ENCODE measurements around the gene DRICH1.
"Not testable (repeated sequence)": the region's sequence is repeated elsewhere in the genome, so short reads cannot be mapped to it uniquely, and the experiment has no call there.

DRICH1 gene

GRCh38 chr22:23569291-23569690, 62.8 kb downstream of the DRICH1 start:
- DNase-seq (ENCODE audit: low read depth in 2 of 2) = no peak

GRCh38 chr22:23566705-23567475, 65.2 kb downstream of the DRICH1 start:
- no peak for DNase-seq (ENCODE audit: low read depth in 2 of 2)

- no peak for DNase-seq (ENCODE audit: low read depth in 2 of 2)
Measured at GRCh38 chr22:23565915-23566704, 66.0 kb downstream of the DRICH1 start.

- no peak for DNase-seq (ENCODE audit: low read depth in 2 of 2)
Measured at GRCh38 chr22:23565305-23565914, 66.7 kb downstream of the DRICH1 start.

DNA sequence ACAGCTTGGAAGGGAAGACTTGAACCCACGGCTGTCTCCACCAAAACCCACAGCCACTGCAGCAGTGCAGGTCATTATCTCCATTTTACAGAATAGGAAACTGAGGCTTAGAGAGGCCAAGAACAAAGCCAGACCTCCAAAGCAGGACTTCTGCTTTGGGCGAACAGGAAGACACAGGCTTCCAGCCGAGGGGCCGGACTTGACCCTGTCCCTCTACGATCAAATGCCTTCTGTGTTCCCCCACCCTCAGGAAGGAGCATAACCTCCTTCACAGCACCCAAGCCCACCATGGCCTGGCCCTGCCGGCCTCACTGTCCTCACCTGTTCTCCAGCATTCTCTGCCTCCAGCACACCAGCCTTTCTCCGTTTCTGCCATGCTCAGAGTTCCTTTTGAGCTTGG, 67.8 kb downstream of the DRICH1 start:
- no peak for DNase-seq (ENCODE audit: low read depth in 2 of 2)

DNA sequence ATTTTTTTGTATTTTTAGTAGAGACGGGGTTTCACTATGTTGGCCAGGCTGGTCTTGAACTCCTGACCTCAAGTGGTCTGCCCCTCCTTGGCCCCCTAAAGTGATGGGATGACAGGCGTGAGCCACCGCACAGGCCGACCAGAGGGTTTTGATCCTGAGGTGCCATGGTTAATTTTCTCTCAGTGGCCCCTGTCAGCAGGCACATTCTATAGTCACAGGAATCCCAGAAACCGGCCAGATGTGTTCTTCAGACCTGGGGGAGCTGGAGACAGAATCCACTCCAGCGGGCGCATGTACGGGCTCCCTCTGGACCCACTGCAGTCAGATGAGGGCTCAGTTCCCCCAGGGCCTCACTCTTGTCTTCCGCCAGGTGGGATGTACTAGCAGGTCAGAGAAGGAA, 69.0 kb downstream of the DRICH1 start:
- DNase-seq (ENCODE audit: low read depth in 2 of 2) = no peak

- no peak for DNase-seq (ENCODE audit: low read depth in 2 of 2)
Measured at GRCh38 chr22:23562186-23562585, 69.9 kb downstream of the DRICH1 start.

DNA sequence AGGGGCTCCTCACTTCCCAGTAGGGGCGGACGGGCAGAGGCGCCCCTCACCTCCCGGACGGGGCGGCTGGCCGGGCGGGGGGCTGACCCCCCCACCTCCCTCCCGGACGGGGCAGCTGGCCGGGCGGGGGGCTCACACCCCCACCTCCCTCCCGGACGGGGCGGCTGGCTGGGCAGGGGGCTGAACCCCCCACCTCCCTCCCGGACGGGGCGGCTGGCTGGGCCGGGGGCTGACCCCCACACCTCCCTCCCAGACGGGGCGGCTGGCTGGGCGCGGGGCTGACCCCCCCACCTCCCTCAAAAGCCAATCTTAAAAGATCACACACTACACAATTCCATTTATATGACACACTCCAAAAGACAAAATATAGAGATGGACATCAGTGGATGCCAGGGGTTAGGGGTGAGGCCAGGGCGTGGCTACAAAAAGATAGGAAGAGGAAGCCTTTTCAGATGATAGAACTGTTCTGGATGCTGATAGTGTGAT, 71.1 kb downstream of the DRICH1 start:
- not testable (repeated sequence) for DNase-seq (ENCODE audit: low read depth in 2 of 2)

GRCh38 chr22:23560215-23560614, 71.9 kb downstream of the DRICH1 start:
- not testable (repeated sequence) for DNase-seq (ENCODE audit: low read depth in 2 of 2)
